ENCODE results near the gene FEM1B.

DNA sequence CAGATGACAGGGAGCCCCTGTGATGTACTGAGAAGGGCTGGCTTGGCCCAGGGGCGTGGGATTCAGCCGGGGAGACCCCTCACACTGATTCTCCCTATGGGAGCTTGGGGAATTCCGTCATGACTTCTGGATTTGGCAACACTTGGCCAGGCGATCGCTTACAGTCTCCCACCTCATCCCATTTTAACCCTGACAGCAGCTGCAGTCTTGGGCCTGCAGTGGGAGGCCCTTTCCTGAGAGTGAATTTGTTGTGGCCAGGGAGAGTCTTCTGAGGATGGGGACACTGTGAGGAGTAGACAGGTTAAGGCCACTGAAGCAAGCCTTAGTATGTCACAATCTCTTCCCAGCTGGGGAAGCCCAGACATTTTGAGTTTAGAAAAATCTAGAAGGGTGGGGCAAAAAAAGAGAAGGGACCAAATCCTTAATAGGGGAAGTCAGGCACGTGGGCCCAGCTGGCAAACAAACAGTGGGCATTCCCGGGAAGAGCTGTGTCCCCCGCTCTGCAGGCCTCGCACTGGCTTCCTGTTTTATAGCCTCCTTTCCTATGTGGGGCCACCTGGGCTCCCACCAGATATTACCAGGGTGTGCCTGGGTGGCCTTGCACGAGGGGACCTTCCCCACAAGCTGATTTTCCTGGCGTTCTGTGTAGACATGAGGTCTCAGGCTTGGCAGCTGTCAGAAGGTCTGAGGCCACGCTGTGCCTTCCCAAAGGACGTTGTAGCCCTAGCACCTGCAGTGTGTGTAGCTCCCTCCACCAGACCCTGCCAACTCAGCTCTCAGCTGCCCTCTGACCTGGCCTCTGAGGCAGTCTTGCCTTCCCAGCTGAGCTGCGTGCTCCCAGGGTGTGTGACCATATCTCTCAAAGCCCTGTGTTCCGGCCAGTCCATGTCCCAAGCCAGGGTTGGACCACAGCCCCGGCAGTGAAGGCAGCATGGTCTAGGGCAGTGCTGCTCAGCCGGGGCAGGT is 64.5 kb downstream of the FEM1B start:
- no peak for TF ChIP-seq POLR2A (IDR thresholded peaks at IDR 0.05; ENCODE audit: low read length)
- no peak for TF ChIP-seq GATA1 (IDR thresholded peaks at IDR 0.05; ENCODE audit: low read depth, low read length)

Measured in erythroblast (primary cell).